Measurements from ENCODE around the gene SLC8A2.

SLC8A2 gene

DNA sequence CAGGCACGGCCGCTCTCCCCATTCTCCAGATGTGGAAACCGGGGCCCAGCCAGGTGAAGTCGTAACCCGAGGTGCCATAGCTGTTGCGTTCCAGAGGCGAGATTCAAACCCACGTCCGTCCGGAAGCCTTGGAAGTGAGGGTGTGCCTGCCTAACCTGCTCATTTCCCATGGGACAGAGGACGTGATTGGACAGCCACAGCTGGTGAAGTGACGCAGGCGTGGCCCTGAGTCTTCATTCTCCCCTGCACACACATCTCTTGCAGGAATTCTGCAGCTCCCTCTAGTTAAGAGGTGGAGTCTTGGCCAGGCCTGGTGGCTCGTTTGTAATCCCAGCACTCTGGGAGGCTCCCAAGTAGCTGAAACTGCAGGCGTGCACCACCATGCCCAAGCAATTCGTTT, 69.2 kb downstream of the SLC8A2 start:
- ChIA-PET POLR2A (no interaction called here), CTCF (interaction anchor here (1.2 kb wide), 1 partner anchor 11 kb away, joined by 3 read pairs; no protein-coding TSS in a partner anchor)
- DNase-seq (ENCODE audit: extremely low spot score), result no peak
- no peak for TF ChIP-seq BHLHE40 (IDR thresholded peaks at IDR 0.05; ENCODE audit: borderline replicate concordance)
- TF ChIP-seq HDGF (IDR thresholded peaks at IDR 0.05; ENCODE audit: borderline replicate concordance), result no peak
- TF ChIP-seq ARNT (IDR thresholded peaks at IDR 0.05), result no peak
- TF ChIP-seq SP1 (IDR thresholded peaks at IDR 0.05), result no peak
- TF ChIP-seq PKNOX1 (IDR thresholded peaks at IDR 0.05), result no peak
- TF ChIP-seq LEF1 (IDR thresholded peaks at IDR 0.05; ENCODE audit: borderline replicate concordance), result no peak

GRCh38 chr19:47398707-47399597, 72.7 kb downstream of the SLC8A2 start:
- ChIA-PET POLR2A (no interaction called here), CTCF (interaction anchor here (1.2 kb wide), 1 partner anchor 8 kb away, joined by 3 read pairs; no protein-coding TSS in a partner anchor)
- TF ChIP-seq L3MBTL2 (conservative IDR thresholded peaks at IDR 0.05), result no peak
- no peak for TF ChIP-seq FOXK2 (IDR thresholded peaks at IDR 0.05)
- no peak for TF ChIP-seq SUZ12 (IDR thresholded peaks at IDR 0.05)
- no peak for TF ChIP-seq LEF1 (IDR thresholded peaks at IDR 0.05; ENCODE audit: borderline replicate concordance)
- no peak for TF ChIP-seq PKNOX1 (IDR thresholded peaks at IDR 0.05)
- no peak for TF ChIP-seq ZNF384 (IDR thresholded peaks at IDR 0.05)
- no peak for TF ChIP-seq SP1 (IDR thresholded peaks at IDR 0.05)
- TF ChIP-seq BHLHE40 (IDR thresholded peaks at IDR 0.05; ENCODE audit: borderline replicate concordance), result no peak
- no peak for TF ChIP-seq CTBP1 (IDR thresholded peaks at IDR 0.05; ENCODE audit: borderline replicate concordance)
- TF ChIP-seq NFRKB (IDR thresholded peaks at IDR 0.05), result no peak
- TF ChIP-seq TARDBP (IDR thresholded peaks at IDR 0.05), result no peak
- no peak for TF ChIP-seq ELF4 (IDR thresholded peaks at IDR 0.05)
- no peak for TF ChIP-seq HDGF (IDR thresholded peaks at IDR 0.05; ENCODE audit: borderline replicate concordance)
- no peak for TF ChIP-seq FOXM1 (IDR thresholded peaks at IDR 0.05; ENCODE audit: borderline replicate concordance)
- no peak for TF ChIP-seq FOXA1 (IDR thresholded peaks at IDR 0.05)
- TF ChIP-seq ARNT (IDR thresholded peaks at IDR 0.05), result no peak
- no peak for DNase-seq (ENCODE audit: extremely low spot score)

DNA sequence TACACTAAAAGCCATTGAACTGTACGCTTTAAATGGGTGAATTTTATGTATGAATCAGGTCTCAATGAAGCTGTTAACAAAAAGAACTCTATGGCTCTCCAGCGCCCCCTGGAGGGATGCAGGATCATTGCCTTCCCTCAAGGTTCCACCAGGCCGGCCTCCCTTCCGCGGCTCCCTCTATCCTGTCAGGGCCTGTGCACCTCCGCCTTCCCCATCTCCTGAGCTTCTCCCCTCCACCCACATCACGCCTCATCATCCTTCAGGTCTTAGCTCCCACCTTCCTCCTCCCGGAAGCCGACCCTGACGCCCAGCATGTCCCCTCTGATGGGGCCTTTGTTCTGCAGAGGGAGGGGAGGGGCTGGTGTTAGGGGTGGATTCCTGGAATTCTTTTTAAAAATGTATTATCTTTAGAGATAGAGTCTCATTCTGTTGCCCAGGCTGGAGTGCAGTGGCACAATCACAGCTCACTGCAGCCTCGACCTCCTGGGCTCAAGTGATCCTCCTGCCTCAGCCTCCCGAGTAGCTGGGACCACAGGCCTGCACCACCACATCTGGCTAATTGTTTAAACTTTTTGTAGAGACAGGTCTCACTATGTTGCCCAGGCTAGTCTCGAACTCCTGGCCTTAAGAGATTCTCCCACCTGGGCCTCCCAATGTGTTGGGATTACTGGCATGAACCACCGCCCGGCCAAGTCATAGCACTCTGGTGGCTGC, 80.0 kb downstream of the SLC8A2 start:
- ChIA-PET CTCF (interaction anchor here (0.6 to 1.2 kb wide), 11 partner anchors 9 to 324 kb away, joined by 3 to 5 read pairs (median 3); partner anchors contain the start of gene DHX34), POLR2A (no interaction called here)
- peak; percentile 83 for DNase-seq (ENCODE audit: extremely low spot score)
- TF ChIP-seq PKNOX1 (IDR thresholded peaks at IDR 0.05) (no peak), FOXA1 (IDR thresholded peaks at IDR 0.05) (no peak), CTBP1 (IDR thresholded peaks at IDR 0.05; ENCODE audit: borderline replicate concordance) (no peak), NFRKB (IDR thresholded peaks at IDR 0.05) (no peak), BHLHE40 (IDR thresholded peaks at IDR 0.05; ENCODE audit: borderline replicate concordance) (no peak)

- TF ChIP-seq HDGF (IDR thresholded peaks at IDR 0.05; ENCODE audit: borderline replicate concordance), result no peak
- no peak for TF ChIP-seq L3MBTL2 (conservative IDR thresholded peaks at IDR 0.05)
- TF ChIP-seq SP1 (IDR thresholded peaks at IDR 0.05), result no peak
- TF ChIP-seq ZNF384 (IDR thresholded peaks at IDR 0.05), result no peak
- no peak for TF ChIP-seq FOXM1 (IDR thresholded peaks at IDR 0.05; ENCODE audit: borderline replicate concordance)
- TF ChIP-seq FOXK2 (IDR thresholded peaks at IDR 0.05), result no peak
- no peak for TF ChIP-seq TARDBP (IDR thresholded peaks at IDR 0.05)
- no peak for TF ChIP-seq ELF4 (IDR thresholded peaks at IDR 0.05)
- no peak for TF ChIP-seq CTBP1 (IDR thresholded peaks at IDR 0.05; ENCODE audit: borderline replicate concordance)
- TF ChIP-seq NFRKB (IDR thresholded peaks at IDR 0.05), result no peak
- no peak for TF ChIP-seq PKNOX1 (IDR thresholded peaks at IDR 0.05)
- POLR2A ChIA-PET, result no interaction called here
- DNase-seq (ENCODE audit: extremely low spot score), result no peak
- CTCF ChIA-PET, result interaction anchor here (0.6 to 1.2 kb wide), 12 partner anchors 9 to 325 kb away, joined by 3 to 5 read pairs (median 3); partner anchors contain the start of gene DHX34
Observed at GRCh38 chr19:47390533-47391488, 80.9 kb downstream of the SLC8A2 start.

Measured in HEK293T (cell line).